ENCODE results near the gene FANCF. TPM values are rescaled to one million over a fixed set of nuclear protein-coding genes. Genes with fewer than 3 reads are reported as not detected.

The FANCF gene
- total RNA-seq, 1 donor from 2014 or later = 5.3 TPM

DNA sequence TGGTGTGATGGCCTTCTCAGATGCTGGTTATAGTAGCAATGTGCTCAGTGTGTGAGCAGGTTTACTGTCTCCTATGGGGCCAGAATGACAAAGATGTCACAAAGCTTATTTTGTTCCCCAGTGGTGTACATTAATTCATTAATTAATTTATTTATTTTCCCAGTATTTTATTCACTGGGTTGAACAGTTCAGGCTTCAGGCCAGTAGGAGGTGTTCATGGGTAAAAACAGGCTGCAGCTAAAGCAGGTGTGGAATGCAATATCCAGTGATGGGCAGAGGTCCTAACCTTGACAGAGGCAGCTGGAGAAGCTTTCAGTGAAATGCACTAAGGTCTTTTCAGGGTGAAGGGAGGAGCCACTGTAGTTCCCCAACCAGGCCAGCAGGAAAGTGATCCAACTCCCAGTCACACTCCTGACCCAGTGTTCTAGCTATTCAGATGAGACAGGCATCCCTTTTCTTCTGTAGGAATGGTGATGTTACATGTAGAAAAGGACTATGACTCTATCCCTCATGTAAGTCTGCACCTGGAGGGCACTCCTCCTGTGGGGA is 7.8 kb upstream of the FANCF start:
- DNase-seq = no peak
- ATAC-seq = no peak

DNA sequence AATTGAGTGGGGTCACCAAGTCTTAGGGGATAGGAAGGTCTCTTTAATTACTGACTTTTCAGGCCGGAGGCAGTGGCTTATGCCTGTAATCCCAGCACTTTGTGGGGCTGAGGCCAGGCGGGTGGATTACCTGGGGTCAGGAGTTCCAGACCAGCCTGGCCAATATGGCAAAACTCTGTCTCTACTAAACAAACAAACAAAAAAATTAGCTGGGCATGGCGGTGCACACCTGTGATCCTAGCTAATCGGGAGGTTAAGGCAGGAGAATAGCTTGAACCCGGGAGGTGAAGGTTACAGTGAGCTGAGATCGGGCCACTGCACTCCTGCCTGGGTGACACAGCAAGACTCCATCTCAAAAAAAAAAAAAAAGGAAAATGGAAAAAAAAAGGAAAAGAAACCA is 1.8 kb upstream of the FANCF start:
- no peak for DNase-seq
- intact Hi-C loops (cut with micrococcal nuclease) = loop anchor here (10.0 kb wide), 1 partner anchor 193 kb away; no protein-coding TSS in a partner anchor
- ATAC-seq = no peak

More for the DNA sequence above, 7.8 kb upstream of the FANCF start:
- intact Hi-C loops (cut with micrococcal nuclease) = no loop called here

DNA sequence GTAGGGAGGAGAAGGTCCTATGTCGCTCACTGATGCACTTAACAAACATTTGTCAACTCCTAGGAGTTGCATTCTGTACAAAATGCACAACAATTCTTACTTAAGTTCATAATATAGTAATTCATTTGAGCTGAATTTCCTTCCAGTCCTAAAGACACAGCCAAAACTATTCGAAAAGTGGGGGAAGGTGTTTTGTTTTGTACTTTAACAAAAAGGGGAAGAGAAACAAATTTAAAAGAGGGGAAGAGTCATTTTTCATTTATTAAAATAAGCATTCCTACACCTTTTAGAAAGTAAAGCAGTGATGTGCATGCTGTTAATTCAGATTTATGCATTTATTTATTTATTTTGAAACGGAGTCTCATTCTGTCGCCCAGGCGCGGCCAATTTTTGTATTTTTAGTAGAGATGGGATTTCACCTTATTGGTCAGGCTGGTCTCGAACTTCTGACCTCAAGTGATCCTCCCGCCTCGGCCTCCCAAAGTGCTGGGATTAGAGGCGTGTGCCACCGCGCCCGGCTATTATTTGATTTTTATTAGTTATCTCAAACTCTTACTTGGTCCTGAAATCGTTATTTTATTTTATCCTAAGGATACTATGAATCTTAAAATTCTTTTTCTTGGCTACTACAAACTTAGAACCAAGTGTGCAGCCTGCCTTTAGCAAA is 1.1 kb upstream of the FANCF start:
- intact Hi-C loops (cut with micrococcal nuclease) = loop anchor here (10.0 kb wide), 1 partner anchor 192 kb away; no protein-coding TSS in a partner anchor
- ATAC-seq = no peak
- DNase-seq = no peak

DNA sequence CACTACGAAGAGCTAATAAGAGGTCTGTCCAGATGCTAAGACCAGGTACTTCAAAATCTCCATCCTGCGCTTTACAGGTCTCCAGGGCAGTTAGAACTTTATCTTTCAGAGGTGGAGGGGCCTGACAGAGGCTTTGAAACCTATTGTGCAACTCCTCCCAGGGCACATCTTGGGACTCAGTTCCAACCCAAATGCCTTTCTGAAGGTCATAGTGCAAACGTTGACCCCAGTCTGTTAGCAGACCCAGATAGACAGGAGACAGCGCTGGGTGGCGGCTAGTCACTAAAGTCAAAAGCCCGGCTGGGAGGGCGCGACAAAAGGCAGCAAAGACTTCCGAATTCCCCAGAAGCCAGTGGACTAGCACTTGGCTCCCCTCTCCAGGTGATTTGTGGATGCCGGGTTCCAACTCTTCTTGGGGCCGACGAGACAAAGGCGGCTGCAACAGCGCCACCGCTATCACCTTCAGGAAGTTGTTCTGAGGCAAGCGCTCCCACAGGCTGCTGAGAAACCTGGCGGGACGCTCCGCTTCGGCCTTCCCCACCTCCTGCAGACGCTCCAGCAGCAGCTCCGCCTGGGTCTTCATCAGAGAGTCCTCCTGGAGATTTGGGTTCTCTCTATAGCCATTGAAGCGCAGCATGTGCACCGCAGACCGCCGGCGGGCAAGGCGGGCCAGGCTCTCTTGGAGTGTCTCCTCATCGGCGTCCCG is 728 bp downstream of the FANCF start:
- ATAC-seq (peak; percentile 86), DNase-seq (peak; percentile 71)
- intact Hi-C loops (cut with micrococcal nuclease) = loop anchor here (10.0 kb wide), 1 partner anchor 190 kb away; no protein-coding TSS in a partner anchor

DNA sequence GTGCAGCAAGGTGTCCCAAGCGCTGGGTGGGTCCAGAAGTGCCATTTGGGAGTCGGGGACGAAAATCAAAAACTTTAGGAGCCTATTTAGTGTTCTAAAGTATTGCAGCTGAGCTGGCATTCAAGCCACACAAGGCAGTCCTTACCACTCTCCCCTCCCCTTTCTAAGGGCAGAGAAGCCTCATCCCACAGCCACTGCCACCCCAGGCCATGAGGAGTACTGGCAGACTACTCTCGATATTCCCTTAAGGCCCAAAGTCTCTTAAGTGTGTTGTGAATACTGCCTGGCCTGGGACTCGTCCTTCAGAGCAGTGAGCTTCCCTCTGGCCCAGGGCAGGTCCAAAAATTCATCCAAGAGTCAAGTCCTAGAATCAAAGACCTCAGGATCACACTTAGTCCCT is 7.8 kb downstream of the FANCF start:
- no peak for DNase-seq
- ATAC-seq = no peak
- intact Hi-C loops (cut with micrococcal nuclease) = no loop called here

DNA sequence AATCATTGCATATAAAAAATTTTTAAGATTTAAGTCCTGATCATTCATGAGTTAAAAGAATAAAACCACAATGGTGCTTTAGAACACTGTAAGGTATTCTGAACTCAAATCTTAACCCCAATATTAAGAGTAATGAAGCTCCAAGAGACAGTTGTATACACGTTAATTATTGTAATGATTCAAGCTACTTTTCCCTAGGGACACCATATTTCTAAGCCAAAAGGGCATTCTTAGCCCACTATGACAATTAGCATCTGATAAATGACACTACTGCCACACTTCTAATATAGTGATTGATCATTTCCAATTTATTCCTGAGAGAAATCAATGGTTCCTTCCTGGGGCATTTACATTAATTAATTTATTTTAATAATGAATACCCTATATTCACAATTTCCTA is 21.7 kb downstream of the FANCF start:
- no peak for ATAC-seq
- DNase-seq = no peak
- intact Hi-C loops (cut with micrococcal nuclease) = no loop called here

DNA sequence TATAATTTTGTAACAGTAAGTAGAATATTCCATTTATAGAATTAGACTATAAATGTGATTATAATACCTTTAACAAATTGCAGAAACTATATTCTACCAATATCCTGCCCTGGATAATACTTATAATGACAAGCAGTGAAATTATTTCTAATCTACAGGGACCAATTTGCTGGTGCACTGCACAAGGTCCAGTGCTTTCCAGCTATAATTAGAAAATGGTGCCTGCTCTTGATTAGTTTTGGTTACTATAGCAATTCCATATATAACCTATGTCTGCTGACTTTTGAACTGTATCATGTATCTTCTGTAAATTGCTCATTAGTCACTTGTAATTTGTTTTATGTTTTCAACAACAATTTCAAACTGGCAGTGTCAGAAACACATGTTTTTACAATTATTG is 23.1 kb downstream of the FANCF start:
- no peak for ATAC-seq
- DNase-seq = no peak
- intact Hi-C loops (cut with micrococcal nuclease) = no loop called here

DNA sequence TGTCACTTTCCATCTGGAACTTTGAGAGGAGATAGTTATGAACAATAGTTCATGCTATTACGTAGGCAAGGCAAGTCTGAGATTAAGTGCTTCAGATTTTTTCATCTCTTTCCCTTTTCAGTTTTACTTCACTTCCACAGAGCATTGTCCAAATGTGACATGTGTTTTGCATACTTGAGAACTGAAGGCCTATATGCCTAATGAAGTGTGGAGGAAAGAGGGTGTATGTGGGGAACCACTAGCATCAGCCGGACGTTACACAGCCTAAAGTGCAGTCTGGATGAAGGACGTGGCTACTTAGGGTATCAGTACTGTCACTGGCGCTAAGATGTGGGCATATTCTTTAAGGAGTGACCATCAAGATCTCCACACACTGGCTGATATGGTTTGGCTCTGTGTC is 26.2 kb downstream of the FANCF start:
- intact Hi-C loops (cut with micrococcal nuclease) = no loop called here
- no peak for DNase-seq
- ATAC-seq = no peak

DNA sequence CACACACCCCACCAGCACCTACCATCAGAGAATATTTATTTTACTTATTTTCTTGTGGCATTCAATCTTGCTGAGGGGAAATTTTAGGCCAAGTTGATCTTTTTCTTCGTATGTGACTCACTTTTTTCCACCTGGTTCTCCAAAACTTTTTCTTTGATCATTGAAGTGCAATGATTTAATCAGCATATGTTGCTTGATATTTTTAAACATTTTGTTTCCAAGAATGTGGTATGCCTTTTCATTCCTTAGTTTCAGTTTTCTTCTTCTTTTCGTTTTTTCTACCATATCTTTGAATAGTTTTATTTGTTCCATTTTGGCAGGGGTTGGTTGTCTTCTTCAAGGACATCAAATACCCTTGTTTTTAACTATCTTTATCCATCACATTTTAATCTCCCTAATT is 28.6 kb downstream of the FANCF start:
- DNase-seq = no peak
- ATAC-seq = no peak
- intact Hi-C loops (cut with micrococcal nuclease) = no loop called here

DNA sequence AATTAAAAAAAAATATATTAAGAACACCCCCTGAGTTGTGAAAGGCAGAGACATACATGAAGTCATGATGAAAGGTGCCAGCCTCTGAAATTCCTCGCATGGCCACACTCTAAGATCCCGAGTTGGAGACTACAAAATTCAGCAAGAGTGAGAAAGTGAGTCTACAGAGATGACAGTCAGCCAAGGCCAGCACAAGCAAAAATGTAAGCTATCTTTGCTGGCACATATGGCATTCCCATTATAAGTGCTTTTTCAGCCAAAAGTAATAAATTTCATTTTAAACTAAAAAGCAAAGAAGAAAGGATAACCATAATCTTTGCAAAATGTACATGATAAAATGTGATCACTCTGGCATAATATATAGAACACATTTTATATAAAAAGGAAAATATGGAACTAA is 40.6 kb downstream of the FANCF start:
- ATAC-seq = no peak
- intact Hi-C loops (cut with micrococcal nuclease) = no loop called here
- no peak for DNase-seq

DNA sequence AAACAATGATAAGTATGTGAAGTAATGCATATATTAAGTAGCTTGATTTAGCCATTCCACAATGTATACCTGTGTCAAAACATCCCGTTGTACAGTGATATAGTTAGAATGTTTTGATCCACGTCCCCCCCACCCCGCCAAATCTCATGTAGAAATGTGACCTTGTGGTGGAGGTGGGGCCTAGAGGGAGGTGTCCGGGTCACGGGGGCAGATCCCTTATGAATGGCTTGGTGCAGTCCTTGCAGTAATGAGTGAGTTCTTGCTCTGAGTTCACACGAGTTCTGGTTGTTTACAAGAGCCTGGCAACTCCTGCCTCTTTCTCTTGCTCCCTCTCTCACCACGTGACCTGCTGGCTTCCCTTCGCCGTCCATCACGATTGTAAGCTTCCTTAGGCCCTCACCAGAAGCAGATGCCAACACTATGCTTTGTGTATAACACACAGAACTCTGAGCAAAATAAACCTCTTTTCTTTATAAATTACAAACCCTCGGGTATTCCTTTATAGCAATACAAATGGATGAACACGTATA is 41.6 kb downstream of the FANCF start:
- no peak for ATAC-seq
- no peak for DNase-seq
- intact Hi-C loops (cut with micrococcal nuclease) = no loop called here

DNA sequence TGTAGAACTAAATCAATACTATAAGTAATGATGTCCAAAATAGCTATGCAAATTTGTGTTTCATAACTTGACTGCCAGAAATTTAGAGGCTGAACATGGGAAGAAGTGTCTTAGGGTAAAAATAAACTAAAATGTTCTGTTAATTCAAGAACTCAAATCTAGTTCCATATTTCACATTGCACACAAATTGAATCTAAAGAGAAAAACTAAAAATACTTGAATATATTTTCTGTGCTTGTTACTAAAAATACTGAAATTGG is 43.5 kb downstream of the FANCF start:
- intact Hi-C loops (cut with micrococcal nuclease) = no loop called here
- no peak for DNase-seq
- no peak for ATAC-seq

DNA sequence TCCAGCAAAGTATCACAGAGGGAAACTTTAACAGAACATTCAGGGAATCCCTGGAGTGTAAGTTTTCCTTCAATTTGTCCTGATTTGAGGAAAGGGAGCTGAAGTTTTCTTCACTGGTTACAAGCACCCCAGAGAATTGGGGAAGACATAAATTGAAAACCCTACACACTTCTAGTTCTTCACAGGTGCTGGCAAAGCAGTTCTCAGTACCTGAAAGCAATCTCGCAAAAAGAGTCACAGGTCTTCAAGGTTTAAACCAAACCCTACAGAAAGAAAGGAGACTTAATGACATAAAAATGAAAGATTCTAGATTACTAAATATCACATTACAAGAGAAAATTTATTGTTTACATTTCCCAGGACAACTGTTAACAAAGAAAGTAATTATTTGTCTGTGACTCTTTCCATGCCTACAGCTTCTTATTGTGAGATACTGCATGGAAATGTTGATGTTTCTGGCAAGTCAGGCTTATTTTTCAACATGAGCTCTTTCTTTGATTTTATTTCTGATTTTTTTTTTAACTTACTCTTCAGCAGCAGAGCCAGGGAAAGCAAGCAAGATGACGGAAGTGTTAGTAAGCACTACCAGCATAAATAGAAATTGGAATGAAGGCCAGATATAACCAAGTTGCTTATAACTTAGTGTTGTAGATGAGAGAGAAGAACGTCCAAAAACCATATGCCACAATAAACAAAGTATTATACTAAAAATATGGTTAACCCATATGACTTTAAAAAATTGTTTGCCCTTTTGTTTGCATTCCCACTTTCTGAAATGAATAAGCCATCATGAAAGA is 44.1 kb downstream of the FANCF start:
- intact Hi-C loops (cut with micrococcal nuclease) = no loop called here
- DNase-seq (no peak), ATAC-seq (no peak)

DNA sequence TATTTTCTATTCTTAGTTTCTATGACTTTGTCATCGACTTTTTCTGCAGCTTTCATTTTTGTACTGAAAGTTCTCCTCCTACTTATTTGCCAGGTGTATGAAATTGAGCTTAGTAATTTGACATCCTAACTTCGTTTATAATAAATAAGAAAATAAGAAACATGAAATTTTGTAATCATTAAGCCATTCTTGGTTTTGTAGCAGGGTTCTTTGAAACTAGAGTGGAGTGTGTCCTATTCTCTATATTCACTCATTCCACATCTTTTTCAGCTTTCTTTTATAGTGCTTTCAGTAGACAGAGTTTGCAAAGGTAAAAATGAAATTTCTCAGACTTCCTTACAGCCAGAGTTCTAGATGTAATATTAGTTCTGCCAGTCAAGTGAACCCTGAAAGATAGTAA is 47.8 kb downstream of the FANCF start:
- no peak for DNase-seq
- ATAC-seq = no peak
- intact Hi-C loops (cut with micrococcal nuclease) = no loop called here

Other genes with a start within 250 kb of the FANCF start
- gene GAS2, start 40.8 kb upstream of the FANCF start, total RNA-seq = 13.0 TPM
- 34.0 TPM for gene SVIP, start 204.0 kb upstream of the FANCF start, total RNA-seq
- not detected for gene CCDC179, start 234.7 kb upstream of the FANCF start, total RNA-seq

All from left ventricle myocardium superior (tissue), 1 donor.